ENCODE results near the gene TREX2. TPM values are rescaled to one million over a fixed set of nuclear protein-coding genes. Genes with fewer than 3 reads are reported as not detected.

The TREX2 gene
- total RNA-seq, 3 donors from 2014 or later, result 1.0 to 4.3 (median 1.9) TPM

- no peak overlapping the region for H3K4me3 ChIP-seq
- H3K27ac ChIP-seq, result no peak overlapping the region
- intact Hi-C loops (cut with DNase I; ENCODE audit: low total_unique reads), result no loop called here
- H3K27me3 ChIP-seq, result peaks cover 0 to 15% of the 10 kb centered on the region in 2 donors
- H3K4me1 ChIP-seq, result no peaks in the 10 kb centered on the region
- no peak for TF ChIP-seq POLR2A (IDR thresholded peaks at IDR 0.05)
- no peak for DNase-seq (ENCODE audit: low spot score in 2 of 2)
- H3K36me3 ChIP-seq, result no peaks in the 10 kb centered on the region
- H3K9me3 ChIP-seq, result peaks cover 0 to 13% of the 10 kb centered on the region in 2 donors
Observed at GRCh38 chrX:153442463-153442862, 3.4 kb downstream of the TREX2 start.

GRCh38 chrX:153441981-153442380 lies 3.9 kb downstream of the TREX2 start:
- Histone ChIP-seq H3K27me3 (peaks cover 0 to 18% of the 10 kb centered on the region in 2 donors), H3K9me3 (peaks cover 0 to 13% of the 10 kb centered on the region in 2 donors), H3K27ac (no peak overlapping the region), H3K36me3 (no peaks in the 10 kb centered on the region), H3K4me3 (no peak overlapping the region), H3K4me1 (no peaks in the 10 kb centered on the region)
- intact Hi-C loops (cut with DNase I; ENCODE audit: low total_unique reads), result no loop called here
- TF ChIP-seq POLR2A (IDR thresholded peaks at IDR 0.05) (no peak), CTCF (IDR thresholded peaks at IDR 0.05) (no peak), POLR2AphosphoS5 (IDR thresholded peaks at IDR 0.05) (no peak)
- no peak for DNase-seq (ENCODE audit: low spot score in 2 of 2)

- peak in 1 of 2 donors; percentile 41 for DNase-seq (ENCODE audit: low spot score in 2 of 2)
- peaks cover 0 to 20% of the 10 kb centered on the region in 2 donors for H3K27me3 ChIP-seq
- TF ChIP-seq CTCF (IDR thresholded peaks at IDR 0.05), result no peak
- no peak for TF ChIP-seq POLR2A (IDR thresholded peaks at IDR 0.05)
- no peak for TF ChIP-seq POLR2AphosphoS5 (IDR thresholded peaks at IDR 0.05)
- no peaks in the 10 kb centered on the region for H3K4me1 ChIP-seq
- H3K36me3 ChIP-seq, result no peaks in the 10 kb centered on the region
- intact Hi-C loops (cut with DNase I; ENCODE audit: low total_unique reads), result no loop called here
- no peak overlapping the region for H3K27ac ChIP-seq
- peaks cover 0 to 13% of the 10 kb centered on the region in 2 donors for H3K9me3 ChIP-seq
- no peak overlapping the region for H3K4me3 ChIP-seq
Observed at GRCh38 chrX:153441296-153441695, 4.6 kb downstream of the TREX2 start.

- Histone ChIP-seq H3K4me1 (no peaks in the 10 kb centered on the region), H3K9me3 (peaks cover 0 to 13% of the 10 kb centered on the region in 2 donors), H3K36me3 (no peaks in the 10 kb centered on the region), H3K27ac (no peak overlapping the region), H3K4me3 (no peak overlapping the region), H3K27me3 (peaks cover 0 to 23% of the 10 kb centered on the region in 2 donors)
- no peak for DNase-seq (ENCODE audit: low spot score in 2 of 2)
- intact Hi-C loops (cut with DNase I; ENCODE audit: low total_unique reads), result no loop called here
- TF ChIP-seq POLR2A (IDR thresholded peaks at IDR 0.05) (no peak), CTCF (IDR thresholded peaks at IDR 0.05) (no peak), POLR2AphosphoS5 (IDR thresholded peaks at IDR 0.05) (no peak)
Observed at GRCh38 chrX:153440556-153441135, 5.2 kb downstream of the TREX2 start.

GRCh38 chrX:153439977-153440376 lies 5.9 kb downstream of the TREX2 start:
- Histone ChIP-seq H3K4me1 (no peaks in the 10 kb centered on the region), H3K36me3 (no peaks in the 10 kb centered on the region), H3K27me3 (peaks cover 0 to 26% of the 10 kb centered on the region in 2 donors), H3K4me3 (no peak overlapping the region), H3K9me3 (peaks cover 0 to 13% of the 10 kb centered on the region in 2 donors), H3K27ac (no peak overlapping the region)
- TF ChIP-seq POLR2A (IDR thresholded peaks at IDR 0.05) (no peak), POLR2AphosphoS5 (IDR thresholded peaks at IDR 0.05) (no peak), CTCF (IDR thresholded peaks at IDR 0.05) (no peak)
- intact Hi-C loops (cut with DNase I; ENCODE audit: low total_unique reads), result no loop called here
- no peak for DNase-seq (ENCODE audit: low spot score in 2 of 2)

Data from breast epithelium (tissue), 4 donors.